Glutamatergic neuron (in vitro differentiated cells): Measurements from ENCODE around the gene MTO1. TPM values are rescaled to one million over a fixed set of nuclear protein-coding genes. Genes with fewer than 3 reads are reported as not detected.

ENCODE experiments used
- DNase-seq: peaks from one replicate; pipeline ENCODE4 v3.0.0; 2022
- H3K27ac Mint-ChIP-seq: one replicate; pipeline ENCODE4 v1.8.0; 2020; ENCODE audit warnings: mild to moderate bottlenecking, mixed read lengths, inconsistent platforms; ENCODE audit not compliant: unreplicated experiment
- H3K27me3 Mint-ChIP-seq: one replicate; pipeline ENCODE4 v1.8.0; 2020; ENCODE audit warnings: mild to moderate bottlenecking, moderate library complexity, mixed read lengths, inconsistent platforms; ENCODE audit not compliant: unreplicated experiment
- H3K36me3 Mint-ChIP-seq: one replicate; pipeline ENCODE4 v1.8.0; 2020; ENCODE audit warnings: mild to moderate bottlenecking, mixed read lengths, inconsistent platforms; ENCODE audit not compliant: unreplicated experiment
- H3K4me1 Mint-ChIP-seq: one replicate; pipeline ENCODE4 v1.8.0; 2020; ENCODE audit warnings: mild to moderate bottlenecking, low read depth, mixed read lengths, inconsistent platforms; ENCODE audit not compliant: unreplicated experiment
- H3K4me3 Mint-ChIP-seq: one replicate; pipeline ENCODE4 v1.8.0; 2020; ENCODE audit warnings: mild to moderate bottlenecking, mixed read lengths, inconsistent platforms; ENCODE audit not compliant: unreplicated experiment
- H3K9me3 Mint-ChIP-seq: one replicate; pipeline ENCODE4 v1.8.0; 2020; ENCODE audit warnings: mild to moderate bottlenecking, moderate library complexity, mixed read lengths, inconsistent platforms; ENCODE audit not compliant: unreplicated experiment
- CTCF ChIP-seq: fragments of 200-600 bp; sonication (generic); IDR thresholded peaks from one replicate; pipeline ENCODE4 v1.5.0; 2021; ENCODE audit not compliant: partially characterized antibody, unreplicated experiment
- total RNA-seq: library from RNA; stranded (reverse); fragmentation: NEBNext Ultra II Directional; extraction: Animal tissue kit (Norgen Biotek cat#: 25700); gene quantifications from one replicate; pipeline ENCODE4 v1.2.1, GENCODE V29; 2021; ENCODE audit not compliant: unreplicated experiment

The MTO1 gene
- total RNA-seq, 1 donor from 2014 or later, result 26.6 TPM

GRCh38 chr6:73477407-73477806 lies 15.9 kb downstream of the MTO1 start:
- Mint-ChIP-seq H3K4me1 (no peaks in the 10 kb centered on the region), H3K36me3 (no peaks in the 10 kb centered on the region), H3K9me3 (no peaks in the 10 kb centered on the region), H3K4me3 (no peak overlapping the region), H3K27ac (no peak overlapping the region), H3K27me3 (peaks cover 4% of the 10 kb centered on the region)
- TF ChIP-seq CTCF, result no peak
- DNase-seq, result no peak

- H3K9me3 Mint-ChIP-seq, result no peaks in the 10 kb centered on the region
- no peak for DNase-seq
- H3K4me1 Mint-ChIP-seq, result no peaks in the 10 kb centered on the region
- no peak overlapping the region for H3K27ac Mint-ChIP-seq
- TF ChIP-seq CTCF, result no peak
- no peaks in the 10 kb centered on the region for H3K36me3 Mint-ChIP-seq
- peaks cover 2% of the 10 kb centered on the region for H3K27me3 Mint-ChIP-seq
- H3K4me3 Mint-ChIP-seq, result no peak overlapping the region
These were observed 20.4 kb downstream of the MTO1 start for GRCh38 chr6:73481969-73482368.

GRCh38 chr6:73484438-73484837 lies 22.9 kb downstream of the MTO1 start:
- no peak for DNase-seq
- H3K27ac Mint-ChIP-seq, result no peak overlapping the region
- TF ChIP-seq CTCF, result no peak
- no peak overlapping the region for H3K4me3 Mint-ChIP-seq
- no peaks in the 10 kb centered on the region for H3K4me1 Mint-ChIP-seq
- H3K36me3 Mint-ChIP-seq, result no peaks in the 10 kb centered on the region
- H3K27me3 Mint-ChIP-seq, result peaks cover 2% of the 10 kb centered on the region
- H3K9me3 Mint-ChIP-seq, result no peaks in the 10 kb centered on the region

GRCh38 chr6:73487473-73487872 lies 25.9 kb downstream of the MTO1 start:
- Mint-ChIP-seq H3K9me3 (no peaks in the 10 kb centered on the region), H3K36me3 (no peaks in the 10 kb centered on the region), H3K27ac (no peak overlapping the region), H3K4me1 (no peaks in the 10 kb centered on the region), H3K4me3 (no peak overlapping the region), H3K27me3 (no peaks in the 10 kb centered on the region)
- no peak for TF ChIP-seq CTCF
- no peak for DNase-seq

GRCh38 chr6:73491377-73491776 lies 29.8 kb downstream of the MTO1 start:
- Mint-ChIP-seq H3K27me3 (no peaks in the 10 kb centered on the region), H3K4me1 (no peaks in the 10 kb centered on the region), H3K4me3 (no peak overlapping the region), H3K27ac (no peak overlapping the region), H3K36me3 (no peaks in the 10 kb centered on the region), H3K9me3 (no peaks in the 10 kb centered on the region)
- TF ChIP-seq CTCF, result no peak
- no peak for DNase-seq
